ENCODE data around the gene TCF7L1. TPM values are rescaled to one million over a fixed set of nuclear protein-coding genes. Genes with fewer than 3 reads are reported as not detected.

The TCF7L1 gene
- total and polyA plus RNA-seq, 9 of the 15 experiments (the other 6 are each of a cell fraction or from before 2014, with no cell fraction given) = 0.03 to 0.11 (median 0.07) TPM; not detected in 5

- Histone ChIP-seq H3K4me1 (replicated peaks in 1 of 2; ENCODE audit: control insufficient read depth in 2 of 2, insufficient read depth in 2 of 2, low read length in 2 of 2) (no peaks in the 10 kb centered on the region), H3K4me3 (no peak overlapping the region), H4K20me1 (replicated peaks; ENCODE audit: control insufficient read depth, insufficient read depth, low read length) (no peaks in the 10 kb centered on the region), H3K79me2 (ENCODE audit: control insufficient read depth, insufficient read depth, low read length) (no peaks in the 10 kb centered on the region), H3K9me1 (ENCODE audit: control insufficient read depth, insufficient read depth, low read length) (no peaks in the 10 kb centered on the region), H3K27me3 (ENCODE audit: control insufficient read depth in 2 of 2, insufficient read depth in 2 of 2, low read length in 2 of 2) (peaks cover 21 to 40% of the 10 kb centered on the region in 2 experiments; a peak in 3 of 5 replicates), H3K27ac (ENCODE audit: extremely low read depth, low read depth, low read length) (no peak overlapping the region), H3K9me3 (replicated peaks; ENCODE audit: control insufficient read depth, insufficient read depth, low read depth, low read length) (no peaks in the 10 kb centered on the region), H2AFZ (ENCODE audit: low read depth, low read length) (no peak overlapping the region), H3K36me3 (ENCODE audit: control insufficient read depth, insufficient read depth, low read length) (no peaks in the 10 kb centered on the region), H3K4me2 (ENCODE audit: insufficient read depth, low read length) (no peak overlapping the region), H3K9ac (ENCODE audit: insufficient read depth in 1 of 2, low read depth in 2 of 2, low read length in 2 of 2) (no peak overlapping the region)
- CTCF ChIA-PET (ENCODE audit: low intra/inter-chr PET ratio) = interaction anchor here (3.3 kb wide), 1 partner anchor 35 kb away, joined by 26 read pairs; no protein-coding TSS in a partner anchor
- POLR2A ChIA-PET = no interaction called here
- intact Hi-C loops (cut with micrococcal nuclease) = no loop called here
- in situ Hi-C loops (cut with MboI) = no loop called here
- FAIRE-seq (no peak), ATAC-seq (no peak), DNase-seq (ENCODE audit: extremely low read depth in 1 of 4, low spot score in 3 of 4) (no peak)
- WGBS (ENCODE audit: insufficient coverage, low coverage, missing lambda C conversion rate) = 2% methylated on average over 3 of the region's 3 CpGs
- no TSS peak for BruUV-seq (replicated peaks)
- TF ChIP-seq, protein P1, sequence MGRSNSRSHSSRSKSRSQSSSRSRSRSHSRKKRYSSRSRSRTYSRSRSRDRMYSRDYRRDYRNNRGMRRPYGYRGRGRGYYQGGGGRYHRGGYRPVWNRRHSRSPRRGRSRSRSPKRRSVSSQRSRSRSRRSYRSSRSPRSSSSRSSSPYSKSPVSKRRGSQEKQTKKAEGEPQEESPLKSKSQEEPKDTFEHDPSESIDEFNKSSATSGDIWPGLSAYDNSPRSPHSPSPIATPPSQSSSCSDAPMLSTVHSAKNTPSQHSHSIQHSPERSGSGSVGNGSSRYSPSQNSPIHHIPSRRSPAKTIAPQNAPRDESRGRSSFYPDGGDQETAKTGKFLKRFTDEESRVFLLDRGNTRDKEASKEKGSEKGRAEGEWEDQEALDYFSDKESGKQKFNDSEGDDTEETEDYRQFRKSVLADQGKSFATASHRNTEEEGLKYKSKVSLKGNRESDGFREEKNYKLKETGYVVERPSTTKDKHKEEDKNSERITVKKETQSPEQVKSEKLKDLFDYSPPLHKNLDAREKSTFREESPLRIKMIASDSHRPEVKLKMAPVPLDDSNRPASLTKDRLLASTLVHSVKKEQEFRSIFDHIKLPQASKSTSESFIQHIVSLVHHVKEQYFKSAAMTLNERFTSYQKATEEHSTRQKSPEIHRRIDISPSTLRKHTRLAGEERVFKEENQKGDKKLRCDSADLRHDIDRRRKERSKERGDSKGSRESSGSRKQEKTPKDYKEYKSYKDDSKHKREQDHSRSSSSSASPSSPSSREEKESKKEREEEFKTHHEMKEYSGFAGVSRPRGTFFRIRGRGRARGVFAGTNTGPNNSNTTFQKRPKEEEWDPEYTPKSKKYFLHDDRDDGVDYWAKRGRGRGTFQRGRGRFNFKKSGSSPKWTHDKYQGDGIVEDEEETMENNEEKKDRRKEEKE (IDR thresholded peaks at IDR 0.05; ENCODE audit: borderline replicate concordance in 1 of 2, control insufficient read depth in 1 of 2, low read depth in 2 of 2, low read length in 1 of 2) = no peak
- TF ChIP-seq, protein P2, sequence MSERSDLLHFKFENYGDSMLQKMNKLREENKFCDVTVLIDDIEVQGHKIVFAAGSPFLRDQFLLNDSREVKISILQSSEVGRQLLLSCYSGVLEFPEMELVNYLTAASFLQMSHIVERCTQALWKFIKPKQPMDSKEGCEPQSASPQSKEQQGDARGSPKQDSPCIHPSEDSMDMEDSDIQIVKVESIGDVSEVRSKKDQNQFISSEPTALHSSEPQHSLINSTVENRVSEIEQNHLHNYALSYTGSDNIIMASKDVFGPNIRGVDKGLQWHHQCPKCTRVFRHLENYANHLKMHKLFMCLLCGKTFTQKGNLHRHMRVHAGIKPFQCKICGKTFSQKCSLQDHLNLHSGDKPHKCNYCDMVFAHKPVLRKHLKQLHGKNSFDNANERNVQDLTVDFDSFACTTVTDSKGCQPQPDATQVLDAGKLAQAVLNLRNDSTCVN (CRISPR knock-in tag; IDR thresholded peaks at IDR 0.05) = no peak
- no peak for TF ChIP-seq ZNF57 (CRISPR knock-in tag; IDR thresholded peaks at IDR 0.05)
- no peak for TF ChIP-seq ZNF445 (CRISPR knock-in tag; IDR thresholded peaks at IDR 0.05; ENCODE audit: low read depth)
- TF ChIP-seq SNIP1 (IDR thresholded peaks at IDR 0.05; ENCODE audit: low read depth) = no peak
- TF ChIP-seq PBX2 (CRISPR knock-in tag; IDR thresholded peaks at IDR 0.05; ENCODE audit: low read depth) = no peak
- TF ChIP-seq PBX2 (tag; conservative IDR thresholded peaks at IDR 0.05; ENCODE audit: low read depth) = no peak
- TF ChIP-seq, protein P3, sequence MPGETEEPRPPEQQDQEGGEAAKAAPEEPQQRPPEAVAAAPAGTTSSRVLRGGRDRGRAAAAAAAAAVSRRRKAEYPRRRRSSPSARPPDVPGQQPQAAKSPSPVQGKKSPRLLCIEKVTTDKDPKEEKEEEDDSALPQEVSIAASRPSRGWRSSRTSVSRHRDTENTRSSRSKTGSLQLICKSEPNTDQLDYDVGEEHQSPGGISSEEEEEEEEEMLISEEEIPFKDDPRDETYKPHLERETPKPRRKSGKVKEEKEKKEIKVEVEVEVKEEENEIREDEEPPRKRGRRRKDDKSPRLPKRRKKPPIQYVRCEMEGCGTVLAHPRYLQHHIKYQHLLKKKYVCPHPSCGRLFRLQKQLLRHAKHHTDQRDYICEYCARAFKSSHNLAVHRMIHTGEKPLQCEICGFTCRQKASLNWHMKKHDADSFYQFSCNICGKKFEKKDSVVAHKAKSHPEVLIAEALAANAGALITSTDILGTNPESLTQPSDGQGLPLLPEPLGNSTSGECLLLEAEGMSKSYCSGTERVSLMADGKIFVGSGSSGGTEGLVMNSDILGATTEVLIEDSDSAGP (CRISPR knock-in tag; IDR thresholded peaks at IDR 0.05) = no peak
- no peak for TF ChIP-seq WHSC1 (IDR thresholded peaks at IDR 0.05; ENCODE audit: low read length)
- TF ChIP-seq ZNF316 (IDR thresholded peaks at IDR 0.05) = no peak
- no peak for TF ChIP-seq KLF10 (CRISPR knock-in tag; IDR thresholded peaks at IDR 0.05)
- TF ChIP-seq RBM34 (IDR thresholded peaks at IDR 0.05; ENCODE audit: borderline replicate concordance, insufficient read depth, low read length) = no peak
Observed at GRCh38 chr2:85264471-85264870, 131.3 kb downstream of the TCF7L1 start.

Data from K562 (cell line).